Activated naive CD4-positive, alpha-beta T cell treated with anti-CD3 and anti-CD28 coated beads for 36 hours (primary cell): ENCODE data around the gene PTPRM. TPM values are rescaled to one million over a fixed set of nuclear protein-coding genes. Genes with fewer than 3 reads are reported as not detected.

Source experiments
- CTCF ChIA-PET: fragments of 350-600 bp; sonication (Branson Sonifier 250); formaldehyde crosslinking; loops from one replicate; lab custom pipeline; 2021; ENCODE audit warnings: antibody characterized with exemption; lab: Charles Lee
- DNase-seq: peaks from one replicate; pipeline ENCODE4 v3.0.0-alpha.2; 2020
- H3K27ac Mint-ChIP-seq: one replicate; pipeline ENCODE4 v1.8.0; 2021; ENCODE audit warnings: mild to moderate bottlenecking, mixed read lengths
- H3K27me3 Mint-ChIP-seq: one replicate; pipeline ENCODE4 v1.8.0; 2021; ENCODE audit warnings: low read depth, mixed read lengths
- H3K36me3 Mint-ChIP-seq: one replicate; pipeline ENCODE4 v1.8.0; 2021; ENCODE audit warnings: low read depth, mixed read lengths
- H3K4me1 Mint-ChIP-seq: one replicate; pipeline ENCODE4 v1.8.0; 2021; ENCODE audit warnings: low read depth, mixed read lengths
- H3K4me3 Mint-ChIP-seq: one replicate; pipeline ENCODE4 v1.8.0; 2021; ENCODE audit warnings: mild to moderate bottlenecking, moderate library complexity, mixed read lengths
- H3K9me3 Mint-ChIP-seq: one replicate; pipeline ENCODE4 v1.8.0; 2021; ENCODE audit warnings: mixed read lengths
- intact Hi-C: fragments of 100-400 bp; cut with micrococcal nuclease; formaldehyde crosslinking; loops from one replicate; pipeline ENCODE4 v1.15.1; 2023
- total RNA-seq, 2 experiments: library from RNA; stranded (reverse); gene quantifications; one replicate each; pipeline ENCODE4 v1.2.3, GENCODE V29; 2021

PTPRM gene
- total RNA-seq, 2 experiments from 2014 or later: 4.3 to 6.1 TPM

- H3K4me1 Mint-ChIP-seq: no peaks in the 10 kb centered on the region
- intact Hi-C loops: no loop called here
- H3K36me3 Mint-ChIP-seq: no peaks in the 10 kb centered on the region
- peaks cover 1% of the 10 kb centered on the region for H3K9me3 Mint-ChIP-seq
- H3K4me3 Mint-ChIP-seq: no peak overlapping the region
- no peak for DNase-seq
- H3K27ac Mint-ChIP-seq: no peak overlapping the region
- no peaks in the 10 kb centered on the region for H3K27me3 Mint-ChIP-seq
- CTCF ChIA-PET: no interaction called here
Measured at GRCh38 chr18:7856116-7856515, 289.0 kb downstream of the PTPRM start.

GRCh38 chr18:7856733-7857132, 289.6 kb downstream of the PTPRM start:
- no peak overlapping the region for H3K4me3 Mint-ChIP-seq

GRCh38 chr18:7857562-7857961, 290.4 kb downstream of the PTPRM start:
- Mint-ChIP-seq H3K27me3 (no peaks in the 10 kb centered on the region), H3K4me3 (no peak overlapping the region), H3K27ac (no peak overlapping the region), H3K9me3 (no peaks in the 10 kb centered on the region), H3K4me1 (no peaks in the 10 kb centered on the region), H3K36me3 (no peaks in the 10 kb centered on the region)
- intact Hi-C loops: no loop called here
- no peak for DNase-seq
- CTCF ChIA-PET: no interaction called here

More at GRCh38 chr18:7856733-7857132, 289.6 kb downstream of the PTPRM start:
- Mint-ChIP-seq H3K27me3 (no peaks in the 10 kb centered on the region), H3K27ac (no peak overlapping the region), H3K9me3 (no peaks in the 10 kb centered on the region), H3K36me3 (no peaks in the 10 kb centered on the region), H3K4me1 (no peaks in the 10 kb centered on the region)
- DNase-seq: no peak
- CTCF ChIA-PET: no interaction called here
- intact Hi-C loops: no loop called here

DNA sequence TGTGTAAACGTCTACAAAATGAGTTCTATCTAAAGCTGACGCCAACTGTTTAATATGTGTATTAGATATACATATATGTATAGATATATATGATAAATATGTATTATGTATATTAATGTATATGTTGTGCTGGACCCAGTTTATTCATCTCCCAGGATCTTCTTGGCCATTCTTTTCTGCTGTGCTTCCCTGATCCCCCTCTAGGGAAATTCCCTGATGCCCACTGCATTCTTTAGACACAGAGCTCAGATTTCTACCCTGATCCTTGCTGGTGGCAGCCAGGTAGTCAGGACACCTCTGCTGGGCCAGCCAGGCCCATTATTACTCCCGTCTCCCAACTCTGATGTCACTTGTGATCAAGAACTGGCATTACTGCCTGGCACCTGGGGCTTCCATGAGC, 292.0 kb downstream of the PTPRM start:
- Mint-ChIP-seq H3K27me3 (no peaks in the 10 kb centered on the region), H3K9me3 (peaks cover 2% of the 10 kb centered on the region), H3K4me1 (no peaks in the 10 kb centered on the region), H3K36me3 (no peaks in the 10 kb centered on the region), H3K4me3 (no peak overlapping the region), H3K27ac (no peak overlapping the region)
- no peak for DNase-seq
- CTCF ChIA-PET: no interaction called here
- intact Hi-C loops: no loop called here

- no peaks in the 10 kb centered on the region for H3K27me3 Mint-ChIP-seq
- peaks cover 11% of the 10 kb centered on the region for H3K9me3 Mint-ChIP-seq
- intact Hi-C loops: loop anchor here (10.0 kb wide), 1 partner anchor 175 kb away; no protein-coding TSS in a partner anchor
Measured at GRCh38 chr18:7870266-7870665, 303.1 kb downstream of the PTPRM start.

GRCh38 chr18:7870855-7871254, 303.7 kb downstream of the PTPRM start:
- H3K9me3 Mint-ChIP-seq: peaks cover 8% of the 10 kb centered on the region
- no peak overlapping the region for H3K27ac Mint-ChIP-seq
- H3K4me1 Mint-ChIP-seq: no peaks in the 10 kb centered on the region
- no peak overlapping the region for H3K4me3 Mint-ChIP-seq
- H3K36me3 Mint-ChIP-seq: no peaks in the 10 kb centered on the region
- CTCF ChIA-PET: no interaction called here
- DNase-seq: no peak
- no peaks in the 10 kb centered on the region for H3K27me3 Mint-ChIP-seq
- intact Hi-C loops: loop anchor here (10.0 kb wide), 1 partner anchor 174 kb away; no protein-coding TSS in a partner anchor

More at GRCh38 chr18:7870266-7870665, 303.1 kb downstream of the PTPRM start:
- no peak for DNase-seq
- H3K27ac Mint-ChIP-seq: no peak overlapping the region
- no peak overlapping the region for H3K4me3 Mint-ChIP-seq
- no peaks in the 10 kb centered on the region for H3K36me3 Mint-ChIP-seq
- CTCF ChIA-PET: no interaction called here
- no peaks in the 10 kb centered on the region for H3K4me1 Mint-ChIP-seq

DNA sequence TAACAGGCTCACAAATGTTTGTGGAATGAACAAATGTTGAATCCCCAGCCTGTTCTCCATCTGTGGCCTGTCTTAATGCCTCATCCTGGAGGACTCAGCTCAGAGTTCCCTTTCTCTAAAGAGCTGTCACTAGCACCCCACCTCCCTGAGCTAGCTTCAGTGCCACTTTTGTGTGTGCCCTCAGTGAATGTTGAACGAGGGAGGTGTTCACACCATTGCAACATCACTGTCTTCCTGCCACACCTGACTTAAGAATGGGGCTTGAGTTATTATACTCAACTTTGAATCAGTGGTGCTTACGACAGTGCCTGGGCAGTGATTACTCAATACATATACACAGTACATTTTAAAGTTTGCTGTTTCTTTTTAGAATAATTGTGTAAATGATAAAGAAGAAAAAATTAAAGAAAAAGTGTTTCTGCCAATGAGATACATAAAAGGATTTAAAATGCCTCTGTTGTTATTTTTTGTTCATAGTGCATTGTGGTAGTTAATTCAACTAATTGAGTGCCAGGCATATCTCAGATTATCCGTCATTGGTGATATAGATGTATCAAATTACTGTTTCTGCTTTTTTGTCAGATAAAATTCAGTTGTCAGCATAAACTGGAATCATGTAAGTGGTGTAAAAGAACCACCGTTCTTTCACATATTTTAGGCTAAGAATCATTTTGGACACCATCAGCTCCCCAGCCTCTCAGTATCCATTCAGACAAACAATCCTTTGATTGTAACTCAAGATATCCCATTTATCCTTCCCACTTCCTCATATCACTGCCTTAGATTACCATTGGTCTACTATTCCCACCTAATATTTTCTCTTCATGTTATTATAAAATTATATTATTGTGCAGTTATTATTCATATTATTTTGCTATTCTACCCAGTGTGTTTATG, 304.7 kb downstream of the PTPRM start:
- H3K36me3 Mint-ChIP-seq: no peaks in the 10 kb centered on the region
- peaks cover 3% of the 10 kb centered on the region for H3K9me3 Mint-ChIP-seq
- H3K27ac Mint-ChIP-seq: no peak overlapping the region
- CTCF ChIA-PET: no interaction called here
- H3K4me3 Mint-ChIP-seq: no peak overlapping the region
- no peaks in the 10 kb centered on the region for H3K27me3 Mint-ChIP-seq
- DNase-seq: no peak
- intact Hi-C loops: loop anchor here (10.0 kb wide), 1 partner anchor 173 kb away; no protein-coding TSS in a partner anchor
- H3K4me1 Mint-ChIP-seq: no peaks in the 10 kb centered on the region

DNA sequence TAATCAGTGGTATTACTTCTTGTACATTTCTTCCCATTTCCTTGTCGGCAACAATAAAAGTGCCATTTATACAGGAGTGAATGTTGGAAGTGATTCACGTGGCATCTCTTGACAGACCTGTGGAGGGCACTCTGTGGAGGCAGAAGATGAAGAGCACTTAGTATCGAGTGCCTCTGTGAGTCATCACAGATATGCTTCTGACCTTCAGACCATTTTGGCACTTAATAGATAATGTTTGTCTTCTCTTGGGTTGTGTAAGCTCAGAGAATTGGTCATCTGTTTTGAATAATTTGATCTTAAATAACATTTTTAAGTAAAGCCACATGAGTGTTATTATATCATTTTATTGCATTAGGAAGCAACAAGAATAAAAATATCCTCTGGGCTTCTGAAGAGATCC, 305.5 kb downstream of the PTPRM start:
- Mint-ChIP-seq H3K4me3 (no peak overlapping the region), H3K27me3 (no peaks in the 10 kb centered on the region), H3K36me3 (no peaks in the 10 kb centered on the region), H3K27ac (no peak overlapping the region), H3K4me1 (no peaks in the 10 kb centered on the region), H3K9me3 (peaks cover under 1% of the 10 kb centered on the region)
- DNase-seq: no peak
- CTCF ChIA-PET: no interaction called here
- intact Hi-C loops: loop anchor here (10.0 kb wide), 1 partner anchor 172 kb away; no protein-coding TSS in a partner anchor

DNA sequence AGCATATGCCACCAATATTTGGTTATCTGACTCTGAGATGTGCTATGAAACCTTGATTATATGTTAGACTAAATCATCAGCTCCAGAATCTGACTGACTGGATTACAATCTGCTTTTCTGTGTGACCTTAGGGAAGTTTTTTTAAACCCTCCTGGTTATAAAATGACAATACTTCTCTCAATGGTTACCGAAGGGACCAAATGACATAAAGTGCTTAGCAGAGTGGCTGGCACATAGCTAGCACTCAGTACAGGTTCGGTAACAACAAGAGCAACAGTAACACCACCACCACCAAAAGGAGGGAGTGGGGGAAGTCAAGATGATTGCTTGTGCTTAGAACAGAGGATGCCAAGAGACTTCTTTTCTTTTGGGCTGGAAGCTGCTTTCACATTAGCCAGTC, 306.2 kb downstream of the PTPRM start:
- H3K27ac Mint-ChIP-seq: no peak overlapping the region
- H3K27me3 Mint-ChIP-seq: no peaks in the 10 kb centered on the region
- H3K9me3 Mint-ChIP-seq: no peaks in the 10 kb centered on the region
- intact Hi-C loops: loop anchor here (10.0 kb wide), 1 partner anchor 171 kb away; no protein-coding TSS in a partner anchor
- CTCF ChIA-PET: no interaction called here
- no peaks in the 10 kb centered on the region for H3K36me3 Mint-ChIP-seq
- no peak overlapping the region for H3K4me3 Mint-ChIP-seq
- DNase-seq: no peak
- H3K4me1 Mint-ChIP-seq: no peaks in the 10 kb centered on the region

DNA sequence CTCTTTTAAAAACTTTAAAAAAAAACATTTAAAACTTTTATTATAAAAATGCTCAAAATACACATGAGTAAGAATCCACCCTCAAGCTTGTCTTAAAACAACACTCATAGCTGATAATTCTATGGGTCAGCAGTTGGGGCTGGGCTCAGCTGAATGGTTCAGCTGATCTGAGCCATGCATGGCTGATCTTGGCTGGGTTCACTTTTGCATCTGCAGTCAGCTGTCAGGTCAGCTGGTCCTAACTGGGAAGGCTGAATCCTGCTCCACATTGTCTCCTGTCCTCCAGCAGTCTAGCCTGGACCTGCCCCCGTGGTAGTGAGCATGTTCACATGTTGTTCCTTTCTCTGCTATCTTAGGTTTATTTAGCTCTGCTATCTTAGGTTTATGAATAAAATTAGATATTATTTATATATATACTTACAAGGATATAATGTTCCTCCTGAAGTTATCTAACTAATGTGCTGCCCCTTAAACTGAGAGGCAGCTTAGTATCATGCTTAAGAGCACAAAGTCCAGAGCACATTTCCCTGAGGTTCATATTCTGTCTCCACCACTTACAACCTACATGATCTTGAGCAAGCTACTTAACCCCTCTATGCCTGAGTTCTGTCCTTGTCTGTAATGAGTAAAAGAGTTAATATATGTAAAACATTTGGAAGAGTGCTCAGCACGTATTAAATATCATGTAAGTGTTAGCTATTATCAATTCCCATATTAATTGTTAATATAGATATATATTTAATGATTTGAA, 309.4 kb downstream of the PTPRM start:
- CTCF ChIA-PET: no interaction called here
- H3K9me3 Mint-ChIP-seq: no peaks in the 10 kb centered on the region
- no peaks in the 10 kb centered on the region for H3K36me3 Mint-ChIP-seq
- DNase-seq: no peak
- no peak overlapping the region for H3K27ac Mint-ChIP-seq
- no peaks in the 10 kb centered on the region for H3K27me3 Mint-ChIP-seq
- intact Hi-C loops: loop anchor here (10.0 kb wide), 1 partner anchor 168 kb away; no protein-coding TSS in a partner anchor
- H3K4me3 Mint-ChIP-seq: no peak overlapping the region
- H3K4me1 Mint-ChIP-seq: no peaks in the 10 kb centered on the region

DNA sequence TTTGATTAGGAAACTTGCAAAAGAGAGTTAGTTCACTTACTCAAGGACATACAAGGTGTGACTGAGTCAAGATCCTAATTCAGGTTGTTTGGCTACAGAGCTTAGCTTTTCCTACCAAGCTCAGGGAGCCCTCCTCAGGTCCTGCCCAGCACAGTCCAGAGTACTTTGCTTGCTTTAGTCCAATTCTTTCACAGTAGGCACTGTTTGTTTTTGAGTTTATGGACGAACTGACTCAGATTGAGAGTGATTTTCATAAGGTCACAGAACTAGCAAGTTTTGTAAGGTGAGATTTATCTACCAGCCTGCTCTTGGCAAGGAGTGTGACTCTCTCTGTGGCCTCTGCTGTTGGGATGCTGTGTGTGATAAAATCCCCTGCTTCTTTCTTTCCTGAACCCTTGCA, 310.5 kb downstream of the PTPRM start:
- Mint-ChIP-seq H3K27ac (no peak overlapping the region), H3K4me1 (no peaks in the 10 kb centered on the region), H3K4me3 (no peak overlapping the region), H3K9me3 (no peaks in the 10 kb centered on the region), H3K36me3 (no peaks in the 10 kb centered on the region), H3K27me3 (no peaks in the 10 kb centered on the region)
- intact Hi-C loops: loop anchor here (10.0 kb wide), 1 partner anchor 167 kb away; no protein-coding TSS in a partner anchor
- CTCF ChIA-PET: no interaction called here
- no peak for DNase-seq
